Measurements from ENCODE around the gene RMI2. TPM values are rescaled to one million over a fixed set of nuclear protein-coding genes. Genes with fewer than 3 reads are reported as not detected.

The RMI2 gene
- total RNA-seq, 2 donors from 2014 or later = 12.0 to 46.3 TPM

DNA sequence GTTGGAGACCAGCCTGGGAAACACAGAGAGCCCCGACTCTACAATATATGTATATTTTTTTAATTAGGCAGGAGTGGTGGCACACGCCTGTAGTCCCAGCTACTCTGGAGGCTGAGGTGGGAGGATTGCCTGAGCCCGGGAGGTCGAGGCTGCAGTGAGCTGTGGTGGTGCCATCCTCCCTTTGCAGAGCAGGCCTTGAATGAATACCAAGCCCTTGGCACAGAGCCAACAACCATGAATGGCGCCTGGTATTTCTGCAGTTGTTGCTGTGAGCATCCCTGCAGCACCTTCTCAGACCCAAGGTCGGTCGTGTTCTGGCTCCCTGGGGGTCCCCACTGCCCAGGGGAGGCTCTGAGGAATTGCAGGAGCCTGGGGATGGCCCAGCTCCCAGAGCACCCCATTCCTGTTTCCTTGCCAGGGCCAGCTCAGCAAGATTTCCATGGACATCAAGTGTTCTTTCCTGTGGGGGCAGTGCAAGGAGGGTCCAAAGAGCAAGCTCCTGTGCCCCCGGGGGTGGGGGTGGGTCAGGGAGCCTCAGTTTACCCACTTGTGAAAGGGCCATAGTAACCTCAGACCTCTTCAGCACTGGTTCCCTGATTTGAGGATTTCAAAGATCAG, 25.6 kb upstream of the RMI2 start:
- Histone ChIP-seq H3K27me3 (no peaks in the 10 kb centered on the region), H3K9ac (ENCODE audit: low read depth in 2 of 2, low read length in 2 of 2) (no peak overlapping the region), H3K27ac (no peak overlapping the region), H3K4me3 (no peak overlapping the region), H3K4me1 (no peaks in the 10 kb centered on the region), H3K9me3 (no peaks in the 10 kb centered on the region), H3K36me3 (no peaks in the 10 kb centered on the region)
- TF ChIP-seq, protein P1, sequence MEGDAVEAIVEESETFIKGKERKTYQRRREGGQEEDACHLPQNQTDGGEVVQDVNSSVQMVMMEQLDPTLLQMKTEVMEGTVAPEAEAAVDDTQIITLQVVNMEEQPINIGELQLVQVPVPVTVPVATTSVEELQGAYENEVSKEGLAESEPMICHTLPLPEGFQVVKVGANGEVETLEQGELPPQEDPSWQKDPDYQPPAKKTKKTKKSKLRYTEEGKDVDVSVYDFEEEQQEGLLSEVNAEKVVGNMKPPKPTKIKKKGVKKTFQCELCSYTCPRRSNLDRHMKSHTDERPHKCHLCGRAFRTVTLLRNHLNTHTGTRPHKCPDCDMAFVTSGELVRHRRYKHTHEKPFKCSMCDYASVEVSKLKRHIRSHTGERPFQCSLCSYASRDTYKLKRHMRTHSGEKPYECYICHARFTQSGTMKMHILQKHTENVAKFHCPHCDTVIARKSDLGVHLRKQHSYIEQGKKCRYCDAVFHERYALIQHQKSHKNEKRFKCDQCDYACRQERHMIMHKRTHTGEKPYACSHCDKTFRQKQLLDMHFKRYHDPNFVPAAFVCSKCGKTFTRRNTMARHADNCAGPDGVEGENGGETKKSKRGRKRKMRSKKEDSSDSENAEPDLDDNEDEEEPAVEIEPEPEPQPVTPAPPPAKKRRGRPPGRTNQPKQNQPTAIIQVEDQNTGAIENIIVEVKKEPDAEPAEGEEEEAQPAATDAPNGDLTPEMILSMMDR (IDR thresholded peaks at IDR 0.05) = no peak
- DNase-seq = no peak
- intact Hi-C loops (cut with DNase I) = no loop called here

DNA sequence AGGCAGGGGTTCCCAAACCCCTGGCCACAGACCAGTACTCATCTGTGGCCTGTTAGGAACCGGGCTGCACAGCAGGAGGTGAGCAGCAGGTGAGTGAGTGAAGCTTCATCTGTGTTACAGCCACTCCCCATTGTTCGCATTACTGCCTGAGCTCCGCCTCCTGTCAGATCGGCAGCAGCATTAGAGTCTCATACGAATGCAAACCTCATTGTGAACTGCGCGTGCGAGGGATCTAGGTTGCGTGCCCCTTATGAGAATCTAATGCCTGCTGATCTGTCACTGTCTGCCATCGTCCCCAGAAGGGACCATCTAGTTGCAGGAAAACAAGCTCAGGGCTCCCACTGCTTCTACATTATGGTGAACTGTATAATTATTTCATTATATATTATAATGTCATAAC, 25.1 kb upstream of the RMI2 start:
- Histone ChIP-seq H3K4me3 (no peak overlapping the region), H3K9ac (ENCODE audit: low read depth in 2 of 2, low read length in 2 of 2) (no peak overlapping the region), H3K9me3 (no peaks in the 10 kb centered on the region), H3K27ac (no peak overlapping the region), H3K4me1 (no peaks in the 10 kb centered on the region), H3K27me3 (no peaks in the 10 kb centered on the region), H3K36me3 (no peaks in the 10 kb centered on the region)
- TF ChIP-seq, protein P1 (IDR thresholded peaks at IDR 0.05) = no peak
- intact Hi-C loops (cut with DNase I) = no loop called here
- DNase-seq = no peak

DNA sequence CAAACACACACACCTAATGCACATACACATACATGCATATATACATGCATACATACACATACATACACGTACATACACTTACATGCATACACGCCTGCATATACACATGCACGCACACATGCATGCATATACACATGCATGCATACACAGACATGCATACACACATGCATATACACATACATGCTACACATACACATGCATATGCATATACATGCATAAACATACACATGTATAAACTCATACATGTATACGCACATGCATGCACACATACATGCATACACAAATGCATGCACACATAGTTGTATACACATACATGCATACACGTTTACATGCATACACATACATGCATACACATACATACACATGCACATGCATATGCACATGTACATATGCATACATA, 23.6 kb upstream of the RMI2 start:
- TF ChIP-seq, protein P1 (IDR thresholded peaks at IDR 0.05) = no peak
- no peak overlapping the region for H3K9ac ChIP-seq (ENCODE audit: low read depth in 2 of 2, low read length in 2 of 2)

DNA sequence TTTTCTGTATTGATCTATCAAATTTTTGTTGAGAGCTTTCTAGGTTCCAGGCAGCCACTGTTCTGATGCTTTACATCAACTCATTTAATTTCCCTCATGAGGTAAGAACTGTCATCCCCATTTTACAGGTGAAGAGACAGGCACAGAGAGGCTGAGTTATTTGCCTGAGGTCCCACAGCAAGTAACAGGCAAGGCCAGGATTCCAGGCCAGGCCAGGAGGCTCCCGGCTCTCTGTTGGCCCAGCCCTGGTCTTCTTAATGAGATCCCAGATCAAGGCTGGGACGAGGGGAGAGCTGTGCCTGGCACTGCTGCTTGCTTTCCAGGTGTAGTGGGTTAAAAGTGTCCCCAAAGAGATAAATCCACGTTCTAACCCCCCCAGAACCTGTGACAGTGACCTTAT, 22.4 kb upstream of the RMI2 start:
- Histone ChIP-seq H3K4me3 (no peak overlapping the region), H3K27me3 (no peaks in the 10 kb centered on the region), H3K27ac (no peak overlapping the region), H3K9me3 (no peaks in the 10 kb centered on the region), H3K4me1 (no peaks in the 10 kb centered on the region), H3K9ac (ENCODE audit: low read depth in 2 of 2, low read length in 2 of 2) (no peak overlapping the region), H3K36me3 (no peaks in the 10 kb centered on the region)
- no peak for DNase-seq
- TF ChIP-seq, protein P1 (IDR thresholded peaks at IDR 0.05) = no peak
- intact Hi-C loops (cut with DNase I) = no loop called here

More for the DNA sequence above, 23.6 kb upstream of the RMI2 start:
- H3K4me1 ChIP-seq = no peaks in the 10 kb centered on the region
- intact Hi-C loops (cut with DNase I) = no loop called here
- H3K4me3 ChIP-seq = no peak overlapping the region
- H3K36me3 ChIP-seq = no peaks in the 10 kb centered on the region
- H3K27ac ChIP-seq = no peak overlapping the region
- no peak for DNase-seq
- no peaks in the 10 kb centered on the region for H3K27me3 ChIP-seq
- no peaks in the 10 kb centered on the region for H3K9me3 ChIP-seq

DNA sequence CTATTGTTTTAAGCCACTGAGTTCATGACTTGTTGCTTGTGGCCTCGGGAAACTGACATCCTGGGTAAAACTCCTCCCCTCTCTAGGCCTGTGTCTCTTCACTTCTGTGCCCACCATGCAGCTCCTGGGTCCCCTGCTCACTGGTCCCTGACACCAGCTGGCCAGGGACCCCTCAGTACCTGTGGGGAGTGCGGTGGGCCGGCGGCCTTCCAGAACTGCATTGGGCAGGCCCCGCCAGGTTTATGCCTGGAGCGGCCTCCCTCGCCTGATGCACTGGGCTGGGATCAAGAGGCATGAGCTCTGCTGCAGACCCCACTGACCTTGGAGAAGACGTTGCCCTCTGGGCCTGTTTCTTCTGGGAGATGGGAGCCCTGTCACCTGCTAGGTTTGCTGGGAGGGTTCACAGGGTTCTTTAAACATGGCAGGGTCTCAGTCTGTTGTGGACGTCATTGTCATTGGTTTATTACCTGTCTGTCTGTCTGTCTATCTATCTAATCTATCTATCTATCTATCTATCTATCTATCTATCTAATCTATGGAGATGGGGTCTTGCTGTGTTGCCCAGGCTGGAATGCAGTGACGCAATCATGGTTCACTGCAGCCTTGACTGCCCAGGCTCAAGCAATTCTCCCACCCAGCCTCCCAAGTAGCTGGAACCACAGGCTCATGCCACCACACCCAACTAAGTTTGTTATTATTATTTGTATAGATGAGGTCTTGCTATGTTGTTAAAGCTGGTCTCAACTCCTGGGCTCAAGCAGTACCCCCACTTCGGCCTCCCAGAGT, 21.5 kb upstream of the RMI2 start:
- H3K9me3 ChIP-seq = no peaks in the 10 kb centered on the region
- TF ChIP-seq, protein P1 (IDR thresholded peaks at IDR 0.05) = no peak
- intact Hi-C loops (cut with DNase I) = no loop called here
- H3K9ac ChIP-seq (ENCODE audit: low read depth in 2 of 2, low read length in 2 of 2) = no peak overlapping the region
- H3K27ac ChIP-seq = no peak overlapping the region
- H3K4me1 ChIP-seq = peaks cover under 1% of the 10 kb centered on the region
- DNase-seq = no peak
- H3K27me3 ChIP-seq = no peaks in the 10 kb centered on the region
- no peaks in the 10 kb centered on the region for H3K36me3 ChIP-seq
- H3K4me3 ChIP-seq = no peak overlapping the region
